Measurements from ENCODE around the gene SELENOO.
"Not testable (repeated sequence)": the region's sequence is repeated elsewhere in the genome, so short reads cannot be mapped to it uniquely, and the experiment has no call there.

SELENOO gene

GRCh38 chr22:50200461-50201190 lies at the start of gene SELENOO:
Gene SELENOO, plus strand, starts transcription at chr22:50201011. Its CDS starts 26 bp downstream, at chr22:50201037.
- DNase-seq (ENCODE audit: low spot score): peak; percentile 72

- DNase-seq (ENCODE audit: low spot score): no peak
These were observed 49.0 kb upstream of the SELENOO start for GRCh38 chr22:50151571-50152537.

- DNase-seq (ENCODE audit: low spot score): no peak
These were observed 47.6 kb upstream of the SELENOO start for GRCh38 chr22:50153056-50153755.

- no peak for DNase-seq (ENCODE audit: low spot score)
These were observed 47.1 kb upstream of the SELENOO start for GRCh38 chr22:50153756-50154140.

GRCh38 chr22:50157709-50158375 lies 43.0 kb upstream of the SELENOO start:
- DNase-seq (ENCODE audit: low spot score): no peak

- DNase-seq (ENCODE audit: low spot score): no peak
These were observed 39.9 kb upstream of the SELENOO start for GRCh38 chr22:50160947-50161346.

- no peak for DNase-seq (ENCODE audit: low spot score)
These were observed 39.1 kb upstream of the SELENOO start for GRCh38 chr22:50161508-50162390.

- DNase-seq (ENCODE audit: low spot score): no peak
These were observed 38.3 kb upstream of the SELENOO start for GRCh38 chr22:50162391-50162956.

- DNase-seq (ENCODE audit: low spot score): no peak
These were observed 35.2 kb upstream of the SELENOO start for GRCh38 chr22:50165436-50166123.

GRCh38 chr22:50167689-50168489 lies 32.9 kb upstream of the SELENOO start:
- DNase-seq (ENCODE audit: low spot score): no peak

GRCh38 chr22:50168490-50169180 lies 32.2 kb upstream of the SELENOO start:
- DNase-seq (ENCODE audit: low spot score): not testable (repeated sequence)

GRCh38 chr22:50169181-50169759 lies 31.5 kb upstream of the SELENOO start:
- DNase-seq (ENCODE audit: low spot score): no peak

- no peak for DNase-seq (ENCODE audit: low spot score)
These were observed 31.0 kb upstream of the SELENOO start for GRCh38 chr22:50169774-50170341.

GRCh38 chr22:50170453-50171318 lies 30.1 kb upstream of the SELENOO start, which contains the start of gene PANX2:
Gene PANX2, plus strand, starts transcription at chr22:50170731. Its CDS starts 0 bp downstream, at chr22:50170731.
- DNase-seq (ENCODE audit: low spot score): no peak

GRCh38 chr22:50171319-50171964 lies 29.4 kb upstream of the SELENOO start:
- DNase-seq (ENCODE audit: low spot score): no peak

GRCh38 chr22:50171965-50172421 lies 28.8 kb upstream of the SELENOO start:
- DNase-seq (ENCODE audit: low spot score): no peak

Measured in SW480 (cell line).